Activated naive CD4-positive, alpha-beta T cell treated with anti-CD3 and anti-CD28 coated beads for 36 hours (primary cell): ENCODE measurements around the gene SLC4A9. TPM values are rescaled to one million over a fixed set of nuclear protein-coding genes. Genes with fewer than 3 reads are reported as not detected.

Experiments
- CTCF ChIA-PET: fragments of 350-600 bp; sonication (Branson Sonifier 250); formaldehyde crosslinking; loops from one replicate; lab custom pipeline; 2021; ENCODE audit warnings: antibody characterized with exemption; lab: Charles Lee
- DNase-seq: peaks from one replicate; pipeline ENCODE4 v3.0.0-alpha.2; 2020
- H3K27ac Mint-ChIP-seq: one replicate; pipeline ENCODE4 v1.8.0; 2021; ENCODE audit warnings: mild to moderate bottlenecking, mixed read lengths
- H3K27me3 Mint-ChIP-seq: one replicate; pipeline ENCODE4 v1.8.0; 2021; ENCODE audit warnings: low read depth, mixed read lengths
- H3K36me3 Mint-ChIP-seq: one replicate; pipeline ENCODE4 v1.8.0; 2021; ENCODE audit warnings: low read depth, mixed read lengths
- H3K4me1 Mint-ChIP-seq: one replicate; pipeline ENCODE4 v1.8.0; 2021; ENCODE audit warnings: low read depth, mixed read lengths
- H3K4me3 Mint-ChIP-seq: one replicate; pipeline ENCODE4 v1.8.0; 2021; ENCODE audit warnings: mild to moderate bottlenecking, moderate library complexity, mixed read lengths
- H3K9me3 Mint-ChIP-seq: one replicate; pipeline ENCODE4 v1.8.0; 2021; ENCODE audit warnings: mixed read lengths
- intact Hi-C: fragments of 100-400 bp; cut with micrococcal nuclease; formaldehyde crosslinking; loops from one replicate; pipeline ENCODE4 v1.15.1; 2023
- total RNA-seq, 2 experiments: library from RNA; stranded (reverse); gene quantifications; one replicate each; pipeline ENCODE4 v1.2.3, GENCODE V29; 2021

The SLC4A9 gene
- total RNA-seq, 2 experiments from 2014 or later = 0.07 to 0.12 TPM

DNA sequence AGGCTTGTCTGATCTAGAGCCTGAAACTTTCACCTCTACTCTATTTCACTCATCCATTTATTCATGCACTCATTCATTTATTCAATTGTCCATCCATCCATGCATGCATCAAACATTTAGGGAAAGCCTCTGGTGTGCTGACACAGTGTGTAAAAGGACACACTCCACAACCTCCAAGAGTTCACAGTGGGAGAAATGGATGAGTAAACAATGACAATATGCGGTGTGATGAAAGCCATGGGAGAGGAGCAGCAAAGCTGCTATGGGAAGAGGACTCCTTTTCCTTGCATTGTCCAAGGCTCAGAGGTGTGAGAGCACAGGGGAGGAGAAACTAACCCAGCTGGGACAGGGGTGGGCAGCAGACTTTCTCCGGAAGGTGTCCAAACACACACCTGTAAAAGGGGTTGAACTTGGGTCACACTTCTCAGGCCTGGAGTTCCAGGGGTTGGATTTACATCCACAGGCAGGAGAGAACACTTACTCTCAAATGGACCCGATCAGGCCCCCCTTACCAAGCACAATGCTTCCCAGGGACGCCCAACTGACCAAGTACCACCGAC, 35.9 kb upstream of the SLC4A9 start:
- H3K4me3 Mint-ChIP-seq = no peak overlapping the region
- DNase-seq = no peak
- CTCF ChIA-PET = interaction anchor here (1.6 kb wide), 1 partner anchor 79 kb away, joined by 4 read pairs; no protein-coding TSS in a partner anchor
- H3K9me3 Mint-ChIP-seq = no peaks in the 10 kb centered on the region
- H3K27me3 Mint-ChIP-seq = no peaks in the 10 kb centered on the region
- intact Hi-C loops = no loop called here
- no peak overlapping the region for H3K27ac Mint-ChIP-seq
- no peaks in the 10 kb centered on the region for H3K36me3 Mint-ChIP-seq
- peaks cover 7% of the 10 kb centered on the region for H3K4me1 Mint-ChIP-seq

DNA sequence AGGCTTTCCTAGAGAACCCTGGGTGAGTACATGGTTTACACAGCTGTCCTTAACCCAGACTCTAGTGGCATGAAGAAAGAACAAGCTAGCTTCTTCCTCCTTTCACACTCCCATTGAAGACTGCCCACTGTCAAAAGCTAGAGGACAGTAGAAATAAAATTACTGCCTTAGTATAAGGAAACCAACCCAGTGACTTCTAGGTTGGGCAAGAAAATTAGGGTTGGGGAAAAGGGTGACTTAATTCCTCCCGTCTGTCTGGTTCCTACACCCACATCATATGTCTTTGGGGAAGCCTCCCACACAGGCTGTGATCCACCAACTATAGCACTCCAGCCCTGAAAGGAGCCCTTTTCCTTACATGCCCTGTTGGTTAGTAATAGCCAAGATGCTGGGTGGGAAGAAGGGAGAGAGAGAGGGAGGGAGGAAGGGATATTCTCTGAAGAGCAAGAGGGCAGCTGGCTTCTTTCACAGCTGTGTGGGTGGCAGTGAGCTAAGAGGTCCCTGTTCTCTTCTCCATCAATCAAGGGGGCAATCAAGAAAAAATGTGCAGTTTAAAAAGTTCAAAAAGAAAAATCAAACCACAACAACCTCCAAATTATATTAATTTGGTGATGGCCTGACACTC, 35.3 kb upstream of the SLC4A9 start:
- H3K27ac Mint-ChIP-seq = no peak overlapping the region
- no peaks in the 10 kb centered on the region for H3K27me3 Mint-ChIP-seq
- H3K4me3 Mint-ChIP-seq = no peak overlapping the region

DNA sequence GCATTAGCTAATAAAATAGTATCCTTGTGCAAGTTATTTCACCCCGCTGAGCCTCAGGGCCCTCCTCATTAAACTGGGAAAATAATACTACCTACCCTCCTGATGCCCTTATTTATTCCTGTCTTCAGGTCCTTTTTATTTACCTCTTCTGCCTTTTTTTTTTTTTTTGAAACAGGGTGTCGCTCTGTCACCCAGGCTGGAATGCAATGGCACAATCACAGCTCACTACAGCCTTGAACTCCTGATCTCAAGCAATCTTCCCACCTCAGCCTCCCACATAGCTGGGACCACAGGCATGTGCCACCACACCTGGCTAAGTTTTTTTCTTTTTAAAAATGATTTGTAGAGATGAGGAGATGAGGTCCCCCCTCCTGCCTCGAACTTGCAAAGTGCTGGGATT, 34.5 kb upstream of the SLC4A9 start:
- Mint-ChIP-seq H3K27me3 (no peaks in the 10 kb centered on the region), H3K27ac (no peak overlapping the region), H3K9me3 (no peaks in the 10 kb centered on the region), H3K4me3 (no peak overlapping the region), H3K36me3 (no peaks in the 10 kb centered on the region), H3K4me1 (peaks cover 7% of the 10 kb centered on the region)
- DNase-seq = no peak
- CTCF ChIA-PET = interaction anchor here (1.6 kb wide), 1 partner anchor 81 kb away, joined by 4 read pairs; no protein-coding TSS in a partner anchor
- intact Hi-C loops = no loop called here

More for the DNA sequence above, 35.3 kb upstream of the SLC4A9 start:
- no peak for DNase-seq
- CTCF ChIA-PET = interaction anchor here (1.6 kb wide), 1 partner anchor 80 kb away, joined by 4 read pairs; no protein-coding TSS in a partner anchor
- intact Hi-C loops = no loop called here
- Mint-ChIP-seq H3K36me3 (no peaks in the 10 kb centered on the region), H3K4me1 (peaks cover 7% of the 10 kb centered on the region), H3K9me3 (no peaks in the 10 kb centered on the region)

DNA sequence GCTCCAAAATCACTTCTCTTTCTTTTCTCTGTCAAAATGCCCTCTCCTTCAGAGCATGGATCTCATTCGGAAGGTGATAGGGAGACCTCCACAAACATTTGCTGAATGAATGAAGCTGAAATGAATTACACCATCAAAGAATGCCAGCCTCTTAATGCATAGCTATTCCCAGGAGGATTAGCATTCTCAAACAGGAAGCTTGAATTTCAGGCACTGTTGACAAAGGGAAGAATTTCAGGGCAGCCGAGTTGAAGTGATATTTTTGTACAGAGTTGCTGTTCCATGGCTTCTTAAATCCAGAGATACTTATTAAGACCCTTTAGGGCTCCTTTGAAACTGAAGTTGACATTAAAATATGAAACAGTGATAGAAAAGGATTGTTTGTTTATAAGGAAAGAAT, 32.4 kb upstream of the SLC4A9 start:
- Mint-ChIP-seq H3K4me3 (no peak overlapping the region), H3K27ac (no peak overlapping the region), H3K4me1 (peaks cover 7% of the 10 kb centered on the region), H3K36me3 (peaks cover under 1% of the 10 kb centered on the region), H3K27me3 (no peaks in the 10 kb centered on the region), H3K9me3 (no peaks in the 10 kb centered on the region)
- no peak for DNase-seq
- intact Hi-C loops = no loop called here
- CTCF ChIA-PET = interaction anchor here (0.6 to 0.9 kb wide), 3 partner anchors 13 to 541 kb away, joined by 3 to 4 read pairs (median 4); no protein-coding TSS in a partner anchor

DNA sequence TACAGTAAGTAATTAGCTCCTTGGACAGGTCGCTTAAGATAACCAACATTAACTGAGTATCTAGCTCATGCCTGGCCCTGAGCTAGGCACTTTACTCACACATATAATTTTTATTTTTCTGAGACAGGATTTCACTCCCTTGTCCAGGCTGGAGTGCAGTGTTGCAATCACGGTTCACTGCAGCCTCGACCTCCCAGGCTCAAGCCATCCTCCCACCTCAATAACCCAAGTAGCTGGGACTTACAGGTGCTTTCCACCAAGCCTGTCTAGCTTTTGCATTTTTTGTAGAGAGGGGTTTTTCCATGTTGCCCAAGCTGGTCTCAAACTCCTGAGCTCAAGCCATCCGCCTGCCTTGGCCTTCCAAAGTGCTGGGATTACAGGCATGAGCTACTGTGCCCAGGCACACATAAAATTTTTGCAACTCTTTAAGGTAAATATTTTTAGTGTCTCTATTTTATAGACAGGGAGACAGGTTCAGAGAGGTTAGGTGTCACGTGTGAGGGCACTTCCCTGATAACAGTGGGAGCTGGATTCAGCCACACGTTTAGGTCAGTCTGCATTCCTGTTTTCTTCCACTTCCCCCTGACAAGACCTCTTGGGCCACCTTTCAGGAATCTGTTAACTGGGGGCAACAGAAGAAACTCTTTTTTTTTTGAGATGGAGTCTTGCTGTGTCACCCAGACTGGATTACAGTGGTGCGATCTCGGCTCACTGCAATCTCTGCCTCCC, 31.8 kb upstream of the SLC4A9 start:
- no peaks in the 10 kb centered on the region for H3K9me3 Mint-ChIP-seq
- no peak overlapping the region for H3K4me3 Mint-ChIP-seq
- H3K4me1 Mint-ChIP-seq = peaks cover 7% of the 10 kb centered on the region

DNA sequence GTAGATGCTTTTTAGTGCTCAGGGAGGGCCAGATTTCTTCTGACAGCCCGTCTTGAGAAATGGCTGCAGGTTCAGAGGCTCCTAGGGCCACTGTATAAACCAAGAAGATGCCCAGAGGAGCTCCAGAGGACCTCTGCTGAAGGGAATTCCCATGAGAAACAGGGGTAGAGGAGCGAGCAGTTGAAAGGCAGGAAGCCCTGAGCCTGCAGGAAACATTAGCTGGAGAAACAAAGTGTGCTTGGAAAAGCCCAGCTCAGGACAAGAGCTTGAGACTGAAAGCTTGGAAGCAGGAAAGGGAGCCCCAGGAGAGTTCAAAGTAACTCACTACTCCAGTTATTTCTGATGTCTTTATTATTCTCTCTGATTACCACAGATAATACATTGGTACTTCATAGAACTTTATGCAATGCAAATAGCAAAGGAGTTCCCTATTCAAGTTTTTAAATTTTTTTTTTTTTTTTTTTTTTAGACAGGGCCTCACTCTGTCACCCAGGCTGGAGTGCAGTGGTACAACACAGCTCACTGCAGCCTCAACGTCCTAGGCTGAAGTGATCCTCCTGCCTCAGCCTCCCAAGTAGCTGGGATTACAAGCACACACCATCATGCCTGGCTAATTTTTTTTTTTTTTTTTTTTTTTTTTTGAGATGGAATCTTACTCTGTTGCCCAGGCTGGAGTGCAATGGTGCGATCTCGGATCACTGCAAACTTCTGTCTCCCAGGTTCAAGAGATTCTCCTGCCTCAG, 30.1 kb upstream of the SLC4A9 start:
- CTCF ChIA-PET = no interaction called here
- intact Hi-C loops = no loop called here
- DNase-seq = no peak

More for the DNA sequence above, 31.8 kb upstream of the SLC4A9 start:
- intact Hi-C loops = no loop called here
- DNase-seq = no peak
- H3K27ac Mint-ChIP-seq = no peak overlapping the region
- peaks cover 4% of the 10 kb centered on the region for H3K36me3 Mint-ChIP-seq
- no peaks in the 10 kb centered on the region for H3K27me3 Mint-ChIP-seq
- CTCF ChIA-PET = interaction anchor here (0.6 to 0.9 kb wide), 3 partner anchors 12 to 541 kb away, joined by 3 to 4 read pairs (median 4); no protein-coding TSS in a partner anchor

DNA sequence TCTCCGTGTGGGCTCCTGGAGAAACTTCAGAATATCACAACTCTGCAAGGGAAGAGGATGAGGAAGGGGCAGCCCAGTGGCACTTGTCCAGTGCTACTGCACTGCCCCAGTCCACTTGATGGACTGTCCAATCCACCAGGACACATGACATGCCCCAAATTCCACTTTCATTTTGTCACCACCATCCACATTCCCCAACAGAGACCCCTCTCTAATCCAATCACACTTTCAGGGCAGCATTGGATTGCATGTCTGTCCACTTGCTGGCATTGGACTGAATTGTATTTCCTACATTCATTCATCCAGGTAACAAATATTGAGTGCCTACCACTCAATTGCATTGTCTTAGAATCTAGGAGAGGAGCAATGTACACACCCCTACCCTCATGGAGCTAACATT, 28.4 kb upstream of the SLC4A9 start:
- Mint-ChIP-seq H3K27ac (no peak overlapping the region), H3K36me3 (peaks cover 15% of the 10 kb centered on the region), H3K4me1 (no peaks in the 10 kb centered on the region), H3K9me3 (no peaks in the 10 kb centered on the region), H3K4me3 (no peak overlapping the region), H3K27me3 (no peaks in the 10 kb centered on the region)
- CTCF ChIA-PET = no interaction called here
- intact Hi-C loops = no loop called here
- no peak for DNase-seq

More for the DNA sequence above, 30.1 kb upstream of the SLC4A9 start:
- H3K36me3 Mint-ChIP-seq = peaks cover 13% of the 10 kb centered on the region
- no peak overlapping the region for H3K4me3 Mint-ChIP-seq
- H3K9me3 Mint-ChIP-seq = no peaks in the 10 kb centered on the region
- no peak overlapping the region for H3K27ac Mint-ChIP-seq
- no peaks in the 10 kb centered on the region for H3K27me3 Mint-ChIP-seq
- H3K4me1 Mint-ChIP-seq = peaks cover 1% of the 10 kb centered on the region

DNA sequence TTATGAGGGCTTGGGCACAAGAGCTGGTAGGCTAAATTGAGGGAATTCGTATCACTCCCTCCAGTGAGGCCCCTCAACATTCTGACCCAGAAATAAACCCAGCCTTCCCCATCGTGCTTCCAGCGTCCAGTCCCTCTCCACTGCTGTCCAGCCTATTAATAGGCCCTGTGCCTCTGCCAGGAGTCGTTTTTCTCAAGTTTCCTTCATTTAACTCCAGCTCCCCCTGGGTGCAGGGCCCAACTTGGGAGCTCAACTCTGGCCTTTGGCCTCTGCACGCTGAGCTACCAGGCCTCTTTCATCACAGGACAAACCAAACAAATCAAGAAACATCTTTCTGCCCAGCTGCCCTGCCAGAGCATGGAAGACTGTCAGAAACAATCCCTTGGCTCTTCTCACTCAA, 23.6 kb upstream of the SLC4A9 start:
- Mint-ChIP-seq H3K9me3 (no peaks in the 10 kb centered on the region), H3K4me3 (no peak overlapping the region), H3K4me1 (peaks cover 10% of the 10 kb centered on the region), H3K27me3 (no peaks in the 10 kb centered on the region), H3K36me3 (peaks cover 22% of the 10 kb centered on the region), H3K27ac (no peak overlapping the region)
- CTCF ChIA-PET = interaction anchor here (0.9 to 2.6 kb wide), 6 partner anchors 10 to 204 kb away, joined by 3 to 10 read pairs (median 6); partner anchors contain the start of gene HBEGF
- no peak for DNase-seq
- intact Hi-C loops = no loop called here

DNA sequence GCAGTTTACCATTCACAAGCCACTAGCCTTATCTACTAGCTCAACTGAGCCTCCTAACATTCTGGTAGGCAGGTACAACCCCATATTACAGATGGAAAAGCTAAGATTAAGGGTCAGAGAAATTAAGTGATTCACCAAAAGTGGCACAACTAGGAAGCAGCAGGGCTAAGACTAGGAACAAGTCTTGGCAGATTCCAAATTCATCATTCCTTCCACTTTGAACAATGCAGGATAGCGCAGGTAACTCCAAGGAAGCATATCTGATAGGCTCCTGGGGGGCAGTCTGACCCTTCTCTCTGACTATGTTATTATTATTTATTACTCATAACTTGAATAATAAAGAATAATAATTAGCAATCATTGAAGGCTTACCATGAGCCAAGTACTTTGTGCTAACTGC, 22.1 kb upstream of the SLC4A9 start:
- H3K4me1 Mint-ChIP-seq = peaks cover 22% of the 10 kb centered on the region
- H3K27me3 Mint-ChIP-seq = no peaks in the 10 kb centered on the region
- no peak overlapping the region for H3K4me3 Mint-ChIP-seq
- DNase-seq = no peak
- peaks cover 30% of the 10 kb centered on the region for H3K36me3 Mint-ChIP-seq
- no peak overlapping the region for H3K27ac Mint-ChIP-seq
- intact Hi-C loops = no loop called here
- H3K9me3 Mint-ChIP-seq = no peaks in the 10 kb centered on the region
- CTCF ChIA-PET = interaction anchor here (0.5 to 2.6 kb wide), 5 partner anchors 10 to 26 kb away, joined by 3 to 9 read pairs (median 5); no protein-coding TSS in a partner anchor

DNA sequence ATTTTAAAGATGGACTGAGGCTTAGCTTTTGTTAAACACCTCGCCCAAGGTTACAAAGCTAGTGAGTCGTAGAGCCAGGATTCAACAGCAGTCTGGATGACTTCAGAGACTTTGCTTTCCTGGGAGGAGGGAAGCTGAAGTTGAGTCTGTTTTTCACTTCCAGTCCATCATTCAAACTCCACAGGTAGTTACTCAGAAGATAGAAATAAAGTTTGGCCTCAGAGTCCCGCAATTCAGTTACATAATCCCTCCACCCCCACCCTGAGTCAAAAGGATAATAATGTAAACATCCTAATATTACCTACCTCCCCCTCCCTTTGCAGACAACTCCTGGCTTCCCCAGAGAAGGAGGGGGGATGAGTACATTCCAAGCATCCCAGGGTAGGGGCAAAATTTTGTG, 21.7 kb upstream of the SLC4A9 start:
- Mint-ChIP-seq H3K9me3 (no peaks in the 10 kb centered on the region), H3K4me1 (peaks cover 27% of the 10 kb centered on the region), H3K4me3 (no peak overlapping the region), H3K27ac (no peak overlapping the region), H3K36me3 (peaks cover 27% of the 10 kb centered on the region), H3K27me3 (no peaks in the 10 kb centered on the region)
- intact Hi-C loops = no loop called here
- CTCF ChIA-PET = interaction anchor here (1.0 to 2.6 kb wide), 4 partner anchors 10 to 25 kb away, joined by 3 to 9 read pairs (median 4); no protein-coding TSS in a partner anchor
- no peak for DNase-seq

DNA sequence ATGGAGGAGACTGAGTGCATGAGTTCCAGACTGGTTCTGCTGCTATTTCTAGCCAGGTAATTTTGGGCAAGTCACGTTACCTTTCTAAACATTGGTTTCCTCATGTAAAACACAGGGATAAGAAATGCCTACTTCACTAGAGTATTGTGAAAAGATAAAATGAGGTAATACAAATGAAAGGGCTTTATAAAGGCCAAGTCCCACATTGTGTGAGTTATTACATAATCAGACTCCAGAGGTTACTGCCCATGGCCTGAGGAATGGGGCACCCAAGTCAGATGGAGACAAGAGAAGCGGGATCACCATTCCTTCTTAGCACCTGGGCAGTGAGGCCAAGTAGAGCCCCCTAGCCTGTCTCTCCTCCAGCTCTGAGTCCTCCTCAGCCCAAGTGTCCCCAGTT, 21.1 kb upstream of the SLC4A9 start:
- peaks cover 26% of the 10 kb centered on the region for H3K36me3 Mint-ChIP-seq

More for the DNA sequence above, 21.1 kb upstream of the SLC4A9 start:
- H3K4me1 Mint-ChIP-seq = peaks cover 32% of the 10 kb centered on the region
- no peak overlapping the region for H3K4me3 Mint-ChIP-seq
- CTCF ChIA-PET = interaction anchor here (1.6 kb wide), 1 partner anchor 9 kb away, joined by 6 read pairs; no protein-coding TSS in a partner anchor
- no peak for DNase-seq
- no peak overlapping the region for H3K27ac Mint-ChIP-seq
- intact Hi-C loops = no loop called here
- no peaks in the 10 kb centered on the region for H3K9me3 Mint-ChIP-seq
- no peaks in the 10 kb centered on the region for H3K27me3 Mint-ChIP-seq
